Measurements from ENCODE around the gene ZBTB6.
"Not testable (repeated sequence)": the region's sequence is repeated elsewhere in the genome, so short reads cannot be mapped to it uniquely, and the experiment has no call there.

ZBTB6 gene

GRCh38 chr9:122929796-122930354, 16.8 kb upstream of the ZBTB6 start:
- DNase-seq (ENCODE audit: low spot score), result no peak

- DNase-seq (ENCODE audit: low spot score), result no peak
These were observed 10.8 kb upstream of the ZBTB6 start for GRCh38 chr9:122923947-122924346.

DNA sequence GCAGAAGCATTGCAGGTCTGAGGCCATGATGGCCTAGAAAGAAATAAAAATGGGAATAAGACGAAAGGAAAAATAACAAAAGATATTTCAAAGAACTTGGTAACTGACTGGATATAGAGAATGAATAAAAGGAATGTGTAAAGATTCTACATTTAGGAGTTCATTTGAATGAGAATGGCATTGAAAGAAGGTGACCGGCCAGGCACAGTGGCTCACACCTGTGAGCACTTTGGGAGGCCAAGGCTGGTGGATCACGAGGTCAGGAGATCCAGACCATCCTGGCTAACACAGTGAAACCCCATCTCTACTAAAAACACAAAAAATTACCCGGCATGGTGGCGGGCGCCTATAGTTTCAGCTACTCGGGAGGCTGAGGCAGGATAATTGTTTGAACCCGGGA, 9.6 kb upstream of the ZBTB6 start:
- no peak for DNase-seq (ENCODE audit: low spot score)

DNA sequence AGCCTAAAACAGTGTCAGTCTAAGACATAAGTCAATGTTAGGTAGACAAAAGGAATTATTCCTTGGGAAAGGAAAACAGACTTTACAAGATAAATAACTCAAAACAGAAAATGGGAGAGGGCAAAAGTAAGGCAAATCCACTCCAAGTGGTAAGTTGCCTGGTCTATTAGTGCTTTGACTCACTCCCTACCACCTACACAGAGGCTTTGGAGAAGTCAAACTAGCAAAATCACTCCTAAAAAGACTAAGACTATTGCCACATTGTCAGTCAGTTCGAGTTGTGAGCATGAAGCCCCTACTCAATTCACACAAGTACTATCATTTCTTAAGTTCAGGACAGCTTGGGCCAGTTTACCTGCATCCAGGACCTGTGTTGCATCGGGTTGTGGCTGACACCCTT, 5.2 kb upstream of the ZBTB6 start:
- no peak for DNase-seq (ENCODE audit: low spot score)

DNA sequence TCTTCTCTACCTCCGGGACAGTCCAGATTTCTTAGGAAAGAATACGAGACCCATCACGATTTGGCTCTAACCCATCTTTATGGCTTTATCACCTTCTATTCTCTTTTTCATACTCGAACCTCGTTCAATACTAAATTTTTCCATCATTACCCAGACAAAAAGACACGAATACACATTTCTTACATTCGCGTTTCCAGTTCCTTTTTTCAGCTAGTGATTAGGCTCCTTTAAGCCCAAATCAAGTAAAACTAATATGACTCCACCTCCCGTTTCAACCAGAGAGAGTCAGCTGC, 506 bp downstream of the ZBTB6 start:
- no peak for DNase-seq (ENCODE audit: low spot score)

GRCh38 chr9:122906122-122906521, 7.0 kb downstream of the ZBTB6 start:
- DNase-seq (ENCODE audit: low spot score), result not testable (repeated sequence)

GRCh38 chr9:122904823-122905710, 8.1 kb downstream of the ZBTB6 start, which contains the start of gene RC3H2:
Gene RC3H2 (minus strand): TSS chr9:122905359. CDS start chr9:122897509, 7,850 bp downstream.
- peak; percentile 100 for DNase-seq (ENCODE audit: low spot score)

DNA sequence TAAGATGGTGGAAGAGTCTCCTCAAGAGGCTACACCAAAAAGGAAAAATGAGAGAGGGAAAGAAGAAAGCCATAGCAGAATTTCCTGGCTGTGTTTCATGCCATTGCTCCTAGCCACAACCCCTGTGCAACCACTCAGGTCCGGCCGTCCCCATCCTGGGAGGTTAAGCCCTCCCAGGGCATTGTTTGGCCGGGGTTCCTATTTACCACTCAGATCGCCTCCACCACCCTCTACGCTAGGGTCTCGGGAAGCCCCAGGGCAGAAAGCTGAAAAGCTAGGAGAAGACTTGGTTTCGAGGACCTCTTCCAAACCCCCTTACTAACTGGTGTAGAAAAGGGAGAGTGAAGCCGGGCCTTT, 8.7 kb downstream of the ZBTB6 start:
- peak; percentile 38 for DNase-seq (ENCODE audit: low spot score)

GRCh38 chr9:122900791-122901190, 12.3 kb downstream of the ZBTB6 start:
- DNase-seq (ENCODE audit: low spot score), result no peak

GRCh38 chr9:122897969-122898368, 15.2 kb downstream of the ZBTB6 start:
- no peak for DNase-seq (ENCODE audit: low spot score)

DNA sequence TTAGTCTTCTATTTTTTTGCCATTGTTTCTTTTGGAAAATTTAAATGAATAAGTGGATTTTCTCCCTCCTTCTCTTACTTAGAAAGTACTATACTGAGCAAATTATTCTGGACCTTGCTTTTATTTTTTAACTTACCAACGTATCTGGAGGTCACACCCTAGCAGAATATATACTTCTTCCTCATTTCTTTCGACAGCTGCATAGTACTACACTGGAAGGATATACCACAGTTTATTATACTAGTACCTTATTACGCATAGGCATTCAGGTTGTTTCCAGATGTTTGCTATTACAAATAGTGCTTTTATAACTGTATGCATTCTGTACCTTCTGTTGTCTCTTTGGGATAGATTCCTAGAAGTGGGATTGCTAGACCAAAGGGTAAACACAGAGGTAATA, 24.6 kb downstream of the ZBTB6 start:
- no peak for DNase-seq (ENCODE audit: low spot score)

GRCh38 chr9:122883125-122883524, 30.0 kb downstream of the ZBTB6 start:
- no peak for DNase-seq (ENCODE audit: low spot score)

DNA sequence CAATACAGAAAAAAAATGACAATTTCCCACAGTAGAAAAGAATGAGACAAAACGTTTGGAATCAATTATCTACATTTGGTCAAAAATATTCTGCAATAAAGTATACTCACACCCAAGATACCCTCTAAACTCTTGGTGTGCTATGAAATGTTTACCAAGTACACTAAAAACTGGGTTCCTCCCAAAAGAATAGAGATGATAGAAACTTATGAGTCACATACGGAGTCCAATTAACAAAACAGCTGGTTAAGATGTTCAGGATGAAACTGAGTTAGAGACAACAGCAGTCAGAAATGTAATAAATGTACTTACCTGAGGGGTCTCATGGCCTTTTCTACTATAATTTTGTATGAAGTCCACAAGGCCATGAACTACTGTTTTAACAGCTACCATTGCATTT, 33.7 kb downstream of the ZBTB6 start:
- DNase-seq (ENCODE audit: low spot score), result no peak

DNA sequence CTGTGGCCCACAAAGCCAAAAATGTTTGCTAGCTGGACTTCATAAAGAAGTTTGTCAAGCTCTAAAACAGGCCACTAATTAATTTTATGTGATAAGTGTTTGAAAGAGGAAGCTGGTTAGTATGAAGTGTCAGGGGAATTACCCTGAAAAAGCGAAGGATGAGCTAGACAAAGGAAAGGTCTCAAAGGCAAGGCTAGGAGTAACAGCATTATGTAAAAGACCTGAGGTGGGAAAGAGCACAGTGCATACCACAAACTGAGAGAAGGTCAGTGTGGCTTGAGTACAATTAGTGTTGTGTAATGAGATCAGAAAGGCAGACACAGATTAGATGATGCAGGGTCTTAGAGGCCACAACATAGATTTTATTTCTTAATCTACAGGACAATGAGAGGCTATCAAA, 37.6 kb downstream of the ZBTB6 start:
- DNase-seq (ENCODE audit: low spot score), result no peak

DNA sequence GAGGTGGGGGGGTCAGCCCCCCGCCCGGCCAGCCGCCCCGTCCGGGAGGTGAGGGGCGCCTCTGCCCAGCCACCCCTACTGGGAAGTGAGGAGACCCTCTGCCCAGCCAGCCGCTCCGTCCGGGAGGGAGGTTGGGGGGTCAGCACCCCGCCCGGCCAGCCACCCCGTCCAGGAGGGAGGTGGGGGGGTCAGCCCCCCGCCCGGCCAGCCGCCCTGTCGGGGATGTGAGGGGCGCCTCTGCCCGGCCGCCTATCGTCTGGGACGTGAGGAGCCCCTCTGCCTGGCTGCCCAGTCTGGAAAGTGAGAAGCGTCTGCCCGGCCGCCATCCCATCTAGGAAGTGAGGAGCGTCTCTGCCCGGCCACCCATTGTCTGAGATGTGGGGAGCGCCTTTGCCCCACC, 45.8 kb downstream of the ZBTB6 start:
- not testable (repeated sequence) for DNase-seq (ENCODE audit: low spot score)

DNA sequence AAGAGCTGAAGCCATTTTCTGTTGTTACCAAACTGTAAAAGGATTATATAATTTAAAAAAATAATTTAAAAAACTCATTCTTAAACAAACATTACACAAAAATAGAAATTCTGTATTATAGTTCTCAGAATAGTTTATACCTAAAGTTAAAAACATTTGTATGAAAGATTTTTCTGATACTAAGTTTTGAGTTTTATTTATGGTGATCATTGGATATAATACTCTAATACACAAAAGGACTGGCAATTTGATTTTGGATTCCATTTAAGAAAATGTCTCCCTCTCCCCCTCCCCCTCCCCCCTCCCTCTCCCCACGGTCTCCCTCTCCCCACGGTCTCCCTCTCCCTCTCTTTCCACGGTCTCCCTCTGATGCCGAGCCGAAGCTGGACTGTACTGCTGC, 47.0 kb downstream of the ZBTB6 start:
- no peak for DNase-seq (ENCODE audit: low spot score)

- no peak for DNase-seq (ENCODE audit: low spot score)
These were observed 47.8 kb downstream of the ZBTB6 start for GRCh38 chr9:122865300-122865699.

- DNase-seq (ENCODE audit: low spot score), result no peak
These were observed 49.7 kb downstream of the ZBTB6 start for GRCh38 chr9:122863407-122863806.

- no peak for DNase-seq (ENCODE audit: low spot score)
These were observed 52.6 kb downstream of the ZBTB6 start for GRCh38 chr9:122860319-122861142.
